Karpas-422 (cell line): Measurements from ENCODE around the gene FAM184B. TPM values are rescaled to one million over a fixed set of nuclear protein-coding genes. Genes with fewer than 3 reads are reported as not detected.
"Not testable (repeated sequence)": the region's sequence is repeated elsewhere in the genome, so short reads cannot be mapped to it uniquely, and the experiment has no call there.

Experiments used
- DNase-seq: peaks from one replicate; pipeline ENCODE4 v3.0.0-alpha.2; 2015
- H2AFZ ChIP-seq: fragments of 200-600 bp; sonication (generic); 2 replicates; pipeline ENCODE4 v1.6.1; 2014; ENCODE audit warnings: antibody characterized with exemption, low read length, mixed read lengths
- H3K27ac ChIP-seq: fragments of 200-600 bp; sonication (generic); 2 replicates; pipeline ENCODE4 v1.5.1; 2014; ENCODE audit warnings: mild to moderate bottlenecking, low read length, moderate library complexity
- H3K27me3 ChIP-seq: fragments of 200-600 bp; sonication (generic); 2 replicates; pipeline ENCODE4 v1.6.1; 2014; ENCODE audit warnings: low read length, mixed read lengths
- H3K36me3 ChIP-seq: fragments of 200-600 bp; sonication (generic); 2 replicates; pipeline ENCODE4 v1.6.1; 2014; ENCODE audit warnings: low read length, mixed read lengths; ENCODE audit not compliant: insufficient read depth
- H3K4me1 ChIP-seq: fragments of 200-600 bp; sonication (generic); 2 replicates; pipeline ENCODE4 v1.6.1; 2014; ENCODE audit warnings: mild to moderate bottlenecking, low read length, mixed read lengths
- H3K4me2 ChIP-seq: fragments of 200-600 bp; sonication (generic); 2 replicates; pipeline ENCODE4 v1.6.1; 2014; ENCODE audit warnings: low read length, low read depth, mild to moderate bottlenecking; ENCODE audit not compliant: poor library complexity, severe bottlenecking
- H3K4me3 ChIP-seq: fragments of 200-600 bp; sonication (generic); 2 replicates; pipeline ENCODE4 v1.5.1; 2014; ENCODE audit warnings: mild to moderate bottlenecking, antibody characterized with exemption, low read length, mixed read lengths
- H3K79me2 ChIP-seq: fragments of 200-600 bp; sonication (generic); 2 replicates; pipeline ENCODE4 v1.6.1; 2014; ENCODE audit warnings: mild to moderate bottlenecking, low read length, mixed read lengths
- H3K9ac ChIP-seq: fragments of 200-600 bp; sonication (generic); 2 replicates; pipeline ENCODE4 v1.6.0; 2014; ENCODE audit warnings: low read length
- H3K9me2 ChIP-seq: fragments of 200-600 bp; sonication (generic), shearing (Covaris generic); replicated peaks from 2 replicates; pipeline ENCODE4 v1.6.0; 2014; ENCODE audit warnings: mild to moderate bottlenecking, low read length, moderate library complexity; ENCODE audit not compliant: insufficient read depth
- H3K9me3 ChIP-seq: fragments of 300-700, 200-600 bp; sonication (generic); 2 replicates; pipeline ENCODE4 v1.6.1; 2014; ENCODE audit warnings: low read length, mixed read lengths
- H4K20me1 ChIP-seq: fragments of 200-600 bp; sonication (generic); 2 replicates; pipeline ENCODE4 v1.6.1; 2014; ENCODE audit warnings: mild to moderate bottlenecking, antibody characterized with exemption, low read length, low read depth; ENCODE audit not compliant: insufficient read depth
- total RNA-seq: library from RNA; depleted of rRNA; stranded (reverse); fragments of >200 nt; shearing (Covaris generic); gene quantifications from 2 replicates; pipeline ENCODE4 v1.2.3, GENCODE V29; 2014; ENCODE audit warnings: low replicate concordance

FAM184B gene
- total RNA-seq, 1 experiment from 2014 or later, result not detected

- H3K4me3 ChIP-seq, H3K36me3 ChIP-seq, H3K9me3 ChIP-seq, H3K4me2 ChIP-seq, H3K27me3 ChIP-seq, H4K20me1 ChIP-seq, H3K27ac ChIP-seq, H3K9me2 ChIP-seq, H3K9ac ChIP-seq, H2AFZ ChIP-seq, H3K79me2 ChIP-seq, DNase-seq: not testable (repeated sequence)
- H3K4me1 ChIP-seq, result peaks cover 13% of the 10 kb centered on the region
These were observed 96.8 kb downstream of the FAM184B start for GRCh38 chr4:17684648-17685047.

- H3K79me2 ChIP-seq, result no peaks in the 10 kb centered on the region
- H3K27me3 ChIP-seq, result no peaks in the 10 kb centered on the region
- no peaks in the 10 kb centered on the region for H3K9me2 ChIP-seq
- H3K4me1 ChIP-seq, result peaks cover 13% of the 10 kb centered on the region
- no peak overlapping the region for H3K4me3 ChIP-seq
- H3K27ac ChIP-seq, result no peak overlapping the region
- no peaks in the 10 kb centered on the region for H3K36me3 ChIP-seq
- H3K4me2 ChIP-seq, result no peak overlapping the region
- H4K20me1 ChIP-seq, result no peaks in the 10 kb centered on the region
- no peak overlapping the region for H2AFZ ChIP-seq
- H3K9me3 ChIP-seq, result no peaks in the 10 kb centered on the region
- no peak overlapping the region for H3K9ac ChIP-seq
- DNase-seq, result no peak
These were observed 99.2 kb downstream of the FAM184B start for GRCh38 chr4:17682222-17682566.

- no peaks in the 10 kb centered on the region for H3K9me3 ChIP-seq
These were observed 99.9 kb downstream of the FAM184B start for GRCh38 chr4:17681281-17682221.

GRCh38 chr4:17680559-17681280, 100.7 kb downstream of the FAM184B start:
- Histone ChIP-seq H3K27ac (peak overlapping the region; percentile 46), H3K36me3 (no peaks in the 10 kb centered on the region), H4K20me1 (no peaks in the 10 kb centered on the region), H2AFZ (peak overlapping the region; percentile 59), H3K27me3 (no peaks in the 10 kb centered on the region), H3K4me3 (no peak overlapping the region), H3K4me2 (peak overlapping the region; percentile 33), H3K9me3 (no peaks in the 10 kb centered on the region), H3K9me2 (no peaks in the 10 kb centered on the region), H3K79me2 (no peaks in the 10 kb centered on the region), H3K9ac (no peak overlapping the region), H3K4me1 (peaks cover 13% of the 10 kb centered on the region)
- DNase-seq, result peak; percentile 49

More at GRCh38 chr4:17681281-17682221, 99.9 kb downstream of the FAM184B start:
- Histone ChIP-seq H3K27ac (no peak overlapping the region), H2AFZ (no peak overlapping the region), H3K4me1 (peaks cover 13% of the 10 kb centered on the region), H3K27me3 (no peaks in the 10 kb centered on the region), H3K9ac (no peak overlapping the region), H4K20me1 (no peaks in the 10 kb centered on the region), H3K79me2 (no peaks in the 10 kb centered on the region), H3K4me3 (no peak overlapping the region), H3K36me3 (no peaks in the 10 kb centered on the region), H3K4me2 (no peak overlapping the region), H3K9me2 (no peaks in the 10 kb centered on the region)
- no peak for DNase-seq

GRCh38 chr4:17670423-17670822, 111.0 kb downstream of the FAM184B start:
- Histone ChIP-seq H3K4me2 (no peak overlapping the region), H3K27me3 (no peaks in the 10 kb centered on the region), H2AFZ (no peak overlapping the region), H3K79me2 (no peaks in the 10 kb centered on the region), H3K9ac (no peak overlapping the region), H4K20me1 (no peaks in the 10 kb centered on the region), H3K36me3 (no peaks in the 10 kb centered on the region), H3K4me3 (no peak overlapping the region), H3K27ac (no peak overlapping the region), H3K9me3 (no peaks in the 10 kb centered on the region; the same call in 1 of the 2 replicates), H3K9me2 (no peaks in the 10 kb centered on the region), H3K4me1 (peaks cover 37% of the 10 kb centered on the region)
- DNase-seq, result no peak

- Histone ChIP-seq H4K20me1 (no peaks in the 10 kb centered on the region), H3K36me3 (no peaks in the 10 kb centered on the region), H3K9me2 (no peaks in the 10 kb centered on the region), H3K4me3 (peak overlapping the region; percentile 35), H3K79me2 (no peaks in the 10 kb centered on the region), H3K27me3 (no peaks in the 10 kb centered on the region), H3K27ac (peak overlapping the region; percentile 87), H3K4me2 (peak overlapping the region; percentile 73), H2AFZ (peak overlapping the region; percentile 79), H3K9ac (peak overlapping the region; percentile 48), H3K4me1 (peaks cover 58% of the 10 kb centered on the region), H3K9me3 (no peaks in the 10 kb centered on the region; the same call in 1 of the 2 replicates)
- DNase-seq, result peak; percentile 81
These were observed 113.7 kb downstream of the FAM184B start for GRCh38 chr4:17667653-17668201.

GRCh38 chr4:17667253-17667652, 114.2 kb downstream of the FAM184B start:
- Histone ChIP-seq H4K20me1 (no peaks in the 10 kb centered on the region), H3K27ac (peak overlapping the region; percentile 87), H2AFZ (peak overlapping the region; percentile 79; the same call in 1 of the 2 replicates), H3K4me3 (peak overlapping the region; percentile 35), H3K9me3 (no peaks in the 10 kb centered on the region; the same call in 1 of the 2 replicates), H3K27me3 (no peaks in the 10 kb centered on the region), H3K36me3 (no peaks in the 10 kb centered on the region), H3K9me2 (no peaks in the 10 kb centered on the region), H3K79me2 (no peaks in the 10 kb centered on the region), H3K4me1 (peaks cover 58% of the 10 kb centered on the region), H3K9ac (peak overlapping the region; percentile 48), H3K4me2 (peak overlapping the region; percentile 73)
- DNase-seq, result peak; percentile 58

- peak overlapping the region; percentile 3; the same call in 1 of the 2 replicates for H2AFZ ChIP-seq
- peak overlapping the region; percentile 46 for H3K4me3 ChIP-seq
- H3K27ac ChIP-seq, result peak overlapping the region; percentile 87
- no peaks in the 10 kb centered on the region for H3K79me2 ChIP-seq
- DNase-seq, result peak; percentile 71
- H3K9me2 ChIP-seq, result no peaks in the 10 kb centered on the region
- peak overlapping the region; percentile 35 for H3K9ac ChIP-seq
- H3K27me3 ChIP-seq, result no peaks in the 10 kb centered on the region
- no peaks in the 10 kb centered on the region for H4K20me1 ChIP-seq
- H3K4me2 ChIP-seq, result peak overlapping the region; percentile 61
- no peaks in the 10 kb centered on the region for H3K36me3 ChIP-seq
- H3K4me1 ChIP-seq, result peaks cover 58% of the 10 kb centered on the region
- H3K9me3 ChIP-seq, result no peaks in the 10 kb centered on the region
These were observed 115.6 kb downstream of the FAM184B start for GRCh38 chr4:17665852-17666251.
